Measurements from ENCODE around the gene DCX.

DNA sequence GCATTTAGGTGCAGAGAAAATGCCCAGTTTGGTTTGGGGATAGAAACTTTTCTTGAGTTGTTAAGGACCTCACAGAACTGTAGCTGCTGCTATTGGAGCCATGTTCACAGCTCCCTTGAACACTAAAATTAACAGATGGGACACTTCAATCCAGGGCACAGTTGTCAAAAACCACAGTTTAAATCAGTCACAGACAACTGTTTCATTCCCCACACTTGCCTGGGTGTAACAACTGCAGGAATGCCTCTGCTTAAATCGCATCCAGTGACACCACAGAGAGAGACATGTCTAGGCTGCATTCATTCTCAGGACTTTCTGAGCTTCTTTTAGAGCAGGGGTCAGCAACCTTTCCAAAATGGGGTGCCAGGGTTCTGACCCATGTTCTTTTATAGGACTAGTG, 129.0 kb downstream of the DCX start:
- TF ChIP-seq, protein P1, sequence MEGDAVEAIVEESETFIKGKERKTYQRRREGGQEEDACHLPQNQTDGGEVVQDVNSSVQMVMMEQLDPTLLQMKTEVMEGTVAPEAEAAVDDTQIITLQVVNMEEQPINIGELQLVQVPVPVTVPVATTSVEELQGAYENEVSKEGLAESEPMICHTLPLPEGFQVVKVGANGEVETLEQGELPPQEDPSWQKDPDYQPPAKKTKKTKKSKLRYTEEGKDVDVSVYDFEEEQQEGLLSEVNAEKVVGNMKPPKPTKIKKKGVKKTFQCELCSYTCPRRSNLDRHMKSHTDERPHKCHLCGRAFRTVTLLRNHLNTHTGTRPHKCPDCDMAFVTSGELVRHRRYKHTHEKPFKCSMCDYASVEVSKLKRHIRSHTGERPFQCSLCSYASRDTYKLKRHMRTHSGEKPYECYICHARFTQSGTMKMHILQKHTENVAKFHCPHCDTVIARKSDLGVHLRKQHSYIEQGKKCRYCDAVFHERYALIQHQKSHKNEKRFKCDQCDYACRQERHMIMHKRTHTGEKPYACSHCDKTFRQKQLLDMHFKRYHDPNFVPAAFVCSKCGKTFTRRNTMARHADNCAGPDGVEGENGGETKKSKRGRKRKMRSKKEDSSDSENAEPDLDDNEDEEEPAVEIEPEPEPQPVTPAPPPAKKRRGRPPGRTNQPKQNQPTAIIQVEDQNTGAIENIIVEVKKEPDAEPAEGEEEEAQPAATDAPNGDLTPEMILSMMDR (IDR thresholded peaks at IDR 0.05; ENCODE audit: poor library complexity) = no peak
- no peak for TF ChIP-seq EZH2 (IDR thresholded peaks at IDR 0.05; ENCODE audit: borderline replicate concordance)

Measured in hepatocyte (in vitro differentiated cells).